Keratinocyte (primary cell): ENCODE results near the gene TMPRSS2. TPM values are rescaled to one million over a fixed set of nuclear protein-coding genes. Genes with fewer than 3 reads are reported as not detected.

Experiments
- DNase-seq: peaks from one replicate; pipeline ENCODE4 v3.0.0-alpha.2; 2011; ENCODE audit warnings: low read depth, missing footprints, low spot score
- FAIRE-seq: peaks from 2 replicates; lab custom pipeline; 2011; peaks lifted over from hg19 to GRCh38; lab: Jason Lieb, UNC
- H2AFZ ChIP-seq: 2 replicates; pipeline ENCODE4 v1.6.0; 2012; ENCODE audit warnings: low read length, control low read depth, inconsistent platforms; ENCODE audit not compliant: control insufficient read depth
- H3K27ac ChIP-seq: 2 replicates; pipeline ENCODE4 v1.5.1; 2011; ENCODE audit warnings: low read length; ENCODE audit not compliant: control insufficient read depth, insufficient read depth
- H3K27me3 ChIP-seq: 3 replicates; pipeline ENCODE4 v1.6.0; 2011; ENCODE audit warnings: low read length; ENCODE audit not compliant: control insufficient read depth, insufficient read depth; ENCODE audit errors: extremely low read depth
- H3K36me3 ChIP-seq, 2 experiments: 2 replicates in 1 of 2; 3 replicates in 1 of 2; pipeline ENCODE4 v1.5.1; 2011; ENCODE audit warnings: low read length in 2 of 2, mild to moderate bottlenecking in 1 of 2; ENCODE audit not compliant: control insufficient read depth in 2 of 2, insufficient read depth in 2 of 2; ENCODE audit errors: extremely low read depth in 1 of 2
- H3K4me1 ChIP-seq: 3 replicates; pipeline ENCODE4 v1.5.1; 2011; ENCODE audit warnings: low read length; ENCODE audit not compliant: control insufficient read depth, insufficient read depth; ENCODE audit errors: extremely low read depth
- H3K4me2 ChIP-seq: 3 replicates; pipeline ENCODE4 v1.6.0; 2011; ENCODE audit warnings: low read depth, low read length; ENCODE audit not compliant: control insufficient read depth, insufficient read depth; ENCODE audit errors: extremely low read depth
- H3K4me3 ChIP-seq, 3 experiments: fragments of 200-600 bp in 1 of 3; sonication (generic) in 1 of 3; 2 replicates in 2 of 3; 3 replicates in 1 of 3; pipeline ENCODE4 v1.5.1; 2011 to 2016; ENCODE audit warnings: low read length in 3 of 3, mild to moderate bottlenecking in 3 of 3, control low read depth in 2 of 3, inconsistent platforms in 1 of 3, low read depth in 1 of 3, mixed read lengths in 1 of 3, mixed run types in 1 of 3, moderate library complexity in 1 of 3; ENCODE audit not compliant: control insufficient read depth in 2 of 3, insufficient read depth in 2 of 3; ENCODE audit errors: extremely low read depth in 1 of 3
- H3K79me2 ChIP-seq: 2 replicates; pipeline ENCODE4 v1.6.0; 2012; ENCODE audit warnings: low read length; ENCODE audit not compliant: control insufficient read depth, insufficient read depth
- H3K9ac ChIP-seq: 3 replicates; pipeline ENCODE4 v1.6.0; 2011; ENCODE audit warnings: low read length; ENCODE audit not compliant: control insufficient read depth, insufficient read depth; ENCODE audit errors: extremely low read depth
- H3K9me1 ChIP-seq: 3 replicates; pipeline ENCODE4 v1.6.0; 2011; ENCODE audit warnings: low read length; ENCODE audit not compliant: control insufficient read depth, insufficient read depth; ENCODE audit errors: extremely low read depth
- H3K9me3 ChIP-seq: 2 replicates; pipeline ENCODE4 v1.5.1; 2012; ENCODE audit warnings: low read depth, low read length; ENCODE audit not compliant: control insufficient read depth
- H4K20me1 ChIP-seq: 3 replicates; pipeline ENCODE4 v1.6.0; 2011; ENCODE audit warnings: low read length; ENCODE audit not compliant: control insufficient read depth, insufficient read depth; ENCODE audit errors: extremely low read depth
- EZH2 ChIP-seq: IDR thresholded peaks from one replicate; pipeline ENCODE4 v1.6.1; 2012; ENCODE audit warnings: inconsistent platforms, mild to moderate bottlenecking, low read length, moderate library complexity
- dilution Hi-C: fragments of 300-500 bp; cut with MboI; formaldehyde crosslinking; loops from one replicate; pipeline ENCODE4 v1.7.0; 2020; ENCODE audit warnings: low sequenced_read_pairs; ENCODE audit not compliant: extremely low pct_ligation_motif_present
- polyA plus RNA-seq, 5 experiments: library from polyadenylated mRNA; depleted of rRNA in 3 of 5; stranded (reverse) in 3 of 5; stranded (forward) in 1 of 5; unstranded in 1 of 5; fragments of >200 nt; gene quantifications; 1 replicate in 1 of 5; 2 replicates in 3 of 5; 3 replicates in 1 of 5; pipeline versions ENCODE4 v1.2.1 to v1.2.3, GENCODE V29; 2011 to 2012; ENCODE audit warnings: missing spikeins in 2 of 5, low read depth in 1 of 5, low replicate concordance in 1 of 5
- TF ChIP-seq, protein P1 (sequence below), 3 experiments: IDR thresholded peaks in 1 of 3; conservative IDR thresholded peaks in 1 of 3; optimal IDR thresholded peaks in 1 of 3; 2 replicates in 2 of 3; 3 replicates in 1 of 3; pipeline versions ENCODE3 to v1.5.1; 2011; ENCODE audit warnings: low read length in 3 of 3, mild to moderate bottlenecking in 3 of 3, moderate library complexity in 2 of 3, control low read depth in 1 of 3, inconsistent platforms in 1 of 3; ENCODE audit not compliant: insufficient read depth in 2 of 3; ENCODE audit errors: extremely low read depth in 1 of 3

TMPRSS2 gene
- polyA plus RNA-seq, 1 donor (not counting 4 experiments of a cell fraction or from before 2014, with no cell fraction given) = not detected

GRCh38 chr21:41489329-41489728 is 18.6 kb downstream of the TMPRSS2 start:
- no peaks in the 10 kb centered on the region for H3K27me3 ChIP-seq
- H3K79me2 ChIP-seq = no peaks in the 10 kb centered on the region
- no peaks in the 10 kb centered on the region for H3K9me1 ChIP-seq
- no peak overlapping the region for H2AFZ ChIP-seq
- H3K36me3 ChIP-seq = no peaks in the 10 kb centered on the region
- no peaks in the 10 kb centered on the region for H3K4me1 ChIP-seq
- dilution Hi-C loops = no loop called here
- no peak overlapping the region for H3K27ac ChIP-seq
- H3K9ac ChIP-seq = no peak overlapping the region
- H3K9me3 ChIP-seq = no peaks in the 10 kb centered on the region
- no peak for DNase-seq
- no peak for FAIRE-seq
- no peak for TF ChIP-seq EZH2
- TF ChIP-seq, protein P1, sequence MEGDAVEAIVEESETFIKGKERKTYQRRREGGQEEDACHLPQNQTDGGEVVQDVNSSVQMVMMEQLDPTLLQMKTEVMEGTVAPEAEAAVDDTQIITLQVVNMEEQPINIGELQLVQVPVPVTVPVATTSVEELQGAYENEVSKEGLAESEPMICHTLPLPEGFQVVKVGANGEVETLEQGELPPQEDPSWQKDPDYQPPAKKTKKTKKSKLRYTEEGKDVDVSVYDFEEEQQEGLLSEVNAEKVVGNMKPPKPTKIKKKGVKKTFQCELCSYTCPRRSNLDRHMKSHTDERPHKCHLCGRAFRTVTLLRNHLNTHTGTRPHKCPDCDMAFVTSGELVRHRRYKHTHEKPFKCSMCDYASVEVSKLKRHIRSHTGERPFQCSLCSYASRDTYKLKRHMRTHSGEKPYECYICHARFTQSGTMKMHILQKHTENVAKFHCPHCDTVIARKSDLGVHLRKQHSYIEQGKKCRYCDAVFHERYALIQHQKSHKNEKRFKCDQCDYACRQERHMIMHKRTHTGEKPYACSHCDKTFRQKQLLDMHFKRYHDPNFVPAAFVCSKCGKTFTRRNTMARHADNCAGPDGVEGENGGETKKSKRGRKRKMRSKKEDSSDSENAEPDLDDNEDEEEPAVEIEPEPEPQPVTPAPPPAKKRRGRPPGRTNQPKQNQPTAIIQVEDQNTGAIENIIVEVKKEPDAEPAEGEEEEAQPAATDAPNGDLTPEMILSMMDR (optimal IDR thresholded peaks at IDR 0.05 in 1 of 3, IDR thresholded peaks at IDR 0.05 in 1 of 3, conservative IDR thresholded peaks at IDR 0.05 in 1 of 3; ENCODE audit: extremely low read depth in 1 of 3, insufficient read depth in 2 of 3, low read length in 3 of 3) = no peak
- H3K4me3 ChIP-seq = no peak overlapping the region
- no peak overlapping the region for H3K4me2 ChIP-seq
- H4K20me1 ChIP-seq = no peaks in the 10 kb centered on the region

- no peaks in the 10 kb centered on the region for H4K20me1 ChIP-seq
- no peaks in the 10 kb centered on the region for H3K36me3 ChIP-seq
- no peak overlapping the region for H3K27ac ChIP-seq
- no peak for TF ChIP-seq EZH2
- TF ChIP-seq, protein P1 (optimal IDR thresholded peaks at IDR 0.05 in 1 of 3, IDR thresholded peaks at IDR 0.05 in 1 of 3, conservative IDR thresholded peaks at IDR 0.05 in 1 of 3; ENCODE audit: extremely low read depth in 1 of 3, insufficient read depth in 2 of 3, low read length in 3 of 3) = no peak
- dilution Hi-C loops = no loop called here
- no peak for FAIRE-seq
- no peak overlapping the region for H3K4me3 ChIP-seq
- no peaks in the 10 kb centered on the region for H3K9me3 ChIP-seq
- H3K79me2 ChIP-seq = no peaks in the 10 kb centered on the region
- no peaks in the 10 kb centered on the region for H3K4me1 ChIP-seq
- H3K4me2 ChIP-seq = no peak overlapping the region
- no peaks in the 10 kb centered on the region for H3K27me3 ChIP-seq
- DNase-seq = no peak
- H2AFZ ChIP-seq = no peak overlapping the region
- H3K9me1 ChIP-seq = no peaks in the 10 kb centered on the region
- no peak overlapping the region for H3K9ac ChIP-seq
These were observed 19.9 kb downstream of the TMPRSS2 start for GRCh38 chr21:41488080-41488479.
